GM13977 (cell line): Measurements from ENCODE around the gene SMIM41.

ENCODE experiments used
- DNase-seq: peaks from one replicate; pipeline ENCODE4 v3.0.0; 2012; ENCODE audit warnings: low spot score
- in situ Hi-C: fragments of 300-500 bp; cut with MboI; formaldehyde crosslinking; loops from one replicate; pipeline ENCODE4 v1.12.0; 2022; ENCODE audit warnings: low sequenced_read_pairs, low pct_unique_long_range_greater_than_20kb, mixed read lengths, inconsistent platforms; ENCODE audit not compliant: unreplicated experiment
- TF ChIP-seq, protein P1 (sequence below): IDR thresholded peaks from 2 replicates; pipeline ENCODE4 v1.5.1; 2012; ENCODE audit warnings: mild to moderate bottlenecking, control low read depth; ENCODE audit not compliant: insufficient read depth; ENCODE audit errors: extremely low read depth, missing control alignments

Gene SMIM41

DNA sequence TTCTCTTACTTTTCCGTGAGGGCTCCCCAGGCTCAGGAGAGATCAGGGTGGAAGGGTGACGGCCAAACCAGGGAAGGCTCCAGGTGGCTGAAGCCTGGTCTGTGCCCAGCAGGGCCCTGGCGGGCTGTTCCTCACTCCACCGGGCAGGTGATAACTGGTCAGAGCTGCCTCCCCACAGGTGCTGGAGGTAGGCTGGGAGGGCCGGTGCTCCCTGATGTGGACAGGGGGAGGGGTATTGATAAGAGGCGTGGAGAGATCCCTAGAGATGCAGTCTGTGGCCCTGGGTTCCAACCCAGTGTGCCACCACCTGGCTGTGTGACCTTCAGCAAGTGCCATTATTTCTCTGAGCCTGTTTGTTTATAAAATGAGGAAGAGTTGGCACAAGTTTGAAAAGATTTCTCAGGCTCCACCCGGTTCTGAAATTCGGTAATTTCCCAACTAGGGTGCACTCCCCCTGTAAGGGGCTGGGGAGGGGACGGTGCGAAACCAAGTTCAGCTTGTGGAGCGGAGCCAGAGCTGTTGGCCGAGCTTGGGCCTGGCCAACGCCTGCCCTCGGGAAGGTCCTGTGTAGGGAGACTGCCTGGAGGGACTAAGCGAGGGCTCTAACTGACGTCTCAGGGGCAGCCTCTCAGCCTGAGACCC is 29.3 kb upstream of the SMIM41 start:
- in situ Hi-C loops: no loop called here
- TF ChIP-seq, protein P1, sequence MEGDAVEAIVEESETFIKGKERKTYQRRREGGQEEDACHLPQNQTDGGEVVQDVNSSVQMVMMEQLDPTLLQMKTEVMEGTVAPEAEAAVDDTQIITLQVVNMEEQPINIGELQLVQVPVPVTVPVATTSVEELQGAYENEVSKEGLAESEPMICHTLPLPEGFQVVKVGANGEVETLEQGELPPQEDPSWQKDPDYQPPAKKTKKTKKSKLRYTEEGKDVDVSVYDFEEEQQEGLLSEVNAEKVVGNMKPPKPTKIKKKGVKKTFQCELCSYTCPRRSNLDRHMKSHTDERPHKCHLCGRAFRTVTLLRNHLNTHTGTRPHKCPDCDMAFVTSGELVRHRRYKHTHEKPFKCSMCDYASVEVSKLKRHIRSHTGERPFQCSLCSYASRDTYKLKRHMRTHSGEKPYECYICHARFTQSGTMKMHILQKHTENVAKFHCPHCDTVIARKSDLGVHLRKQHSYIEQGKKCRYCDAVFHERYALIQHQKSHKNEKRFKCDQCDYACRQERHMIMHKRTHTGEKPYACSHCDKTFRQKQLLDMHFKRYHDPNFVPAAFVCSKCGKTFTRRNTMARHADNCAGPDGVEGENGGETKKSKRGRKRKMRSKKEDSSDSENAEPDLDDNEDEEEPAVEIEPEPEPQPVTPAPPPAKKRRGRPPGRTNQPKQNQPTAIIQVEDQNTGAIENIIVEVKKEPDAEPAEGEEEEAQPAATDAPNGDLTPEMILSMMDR: no peak
- DNase-seq: no peak

DNA sequence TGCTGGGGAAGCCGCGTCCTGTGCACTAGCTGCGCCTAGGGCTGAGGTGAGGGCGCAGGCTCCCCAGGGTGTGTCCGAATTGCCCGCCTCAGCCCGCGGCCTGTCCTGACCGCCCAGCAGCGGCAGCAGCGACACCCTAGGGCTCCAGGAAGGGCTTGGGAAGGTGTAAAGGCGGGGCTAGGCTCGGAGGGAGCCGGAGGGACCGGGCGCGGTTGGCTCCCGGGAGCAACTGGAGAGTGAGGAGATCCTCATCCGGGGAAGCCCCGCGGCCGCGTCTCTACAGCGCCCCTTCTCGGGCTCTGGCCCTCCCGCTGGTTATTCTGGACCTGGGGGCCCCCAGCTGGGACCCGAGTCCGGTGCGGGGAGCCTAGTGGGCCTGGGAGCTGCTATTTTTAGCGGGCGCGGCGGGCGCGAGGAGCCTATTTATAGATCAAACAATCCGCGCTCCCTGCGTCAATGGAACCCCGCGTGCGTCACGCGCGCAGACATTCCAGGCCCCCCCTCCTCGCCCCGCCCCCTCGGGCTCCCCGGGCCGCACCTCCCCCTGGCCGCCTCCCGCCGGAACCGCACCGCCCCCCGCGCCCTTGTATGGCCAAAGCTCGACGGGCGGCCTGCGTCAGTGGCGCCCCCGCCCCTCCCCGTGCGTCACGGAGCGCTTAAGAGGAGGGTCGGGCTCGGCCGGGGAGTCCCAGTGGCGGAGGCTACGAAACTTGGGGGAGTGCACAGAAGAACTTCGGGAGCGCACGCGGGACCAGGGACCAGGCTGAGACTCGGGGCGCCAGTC is 28.6 kb upstream of the SMIM41 start, which contains the start of gene NR4A1:
Gene NR4A1 (plus strand): TSS at position 685 of the 784 bp plus-strand sequence. CDS start 2,887 bp downstream, outside the sequence.
- TF ChIP-seq, protein P1: peak; percentile 40
- peak; percentile 98 for DNase-seq
- in situ Hi-C loops: no loop called here

DNA sequence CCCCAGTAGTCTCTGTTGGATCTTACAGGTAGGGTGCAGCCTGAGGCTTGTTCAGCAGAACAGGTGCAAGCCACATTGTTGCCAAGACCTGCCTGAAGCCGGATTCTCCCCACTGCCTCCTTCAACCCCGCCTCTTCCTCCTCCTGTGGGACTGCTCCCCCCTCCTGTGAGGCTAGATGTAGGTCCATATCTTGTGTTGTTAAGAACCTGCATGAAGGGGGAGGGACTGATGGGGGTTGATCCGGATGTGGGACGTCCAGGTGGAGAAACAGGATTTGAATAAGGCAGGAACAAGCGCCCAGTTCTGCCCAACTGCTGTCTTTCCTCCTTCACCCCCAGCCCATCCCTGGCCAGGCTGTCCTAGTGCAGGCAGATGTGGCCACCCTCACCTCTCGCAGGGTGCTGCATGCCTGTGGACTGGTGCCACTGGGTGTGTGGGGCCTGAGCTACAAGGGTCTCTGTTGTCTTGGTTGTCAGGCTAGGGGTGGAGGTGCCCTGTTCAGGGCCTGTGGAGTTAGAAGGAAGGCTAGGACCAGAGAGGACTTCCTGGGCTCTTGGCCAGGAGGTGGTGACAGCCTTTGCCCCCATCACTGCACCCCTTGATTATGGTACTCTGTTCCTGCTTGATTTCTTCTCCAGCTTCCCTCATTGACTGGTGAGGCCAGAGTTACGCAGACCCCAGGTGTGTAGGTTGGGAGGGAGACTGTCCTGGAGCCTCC is 26.9 kb upstream of the SMIM41 start:
- TF ChIP-seq, protein P1: no peak
- no peak for DNase-seq

GRCh38 chr12:52053536-52054209 is 25.8 kb upstream of the SMIM41 start:
- no peak for DNase-seq
- in situ Hi-C loops: no loop called here
- TF ChIP-seq, protein P1: no peak

More for the DNA sequence above, 26.9 kb upstream of the SMIM41 start:
- in situ Hi-C loops: no loop called here

DNA sequence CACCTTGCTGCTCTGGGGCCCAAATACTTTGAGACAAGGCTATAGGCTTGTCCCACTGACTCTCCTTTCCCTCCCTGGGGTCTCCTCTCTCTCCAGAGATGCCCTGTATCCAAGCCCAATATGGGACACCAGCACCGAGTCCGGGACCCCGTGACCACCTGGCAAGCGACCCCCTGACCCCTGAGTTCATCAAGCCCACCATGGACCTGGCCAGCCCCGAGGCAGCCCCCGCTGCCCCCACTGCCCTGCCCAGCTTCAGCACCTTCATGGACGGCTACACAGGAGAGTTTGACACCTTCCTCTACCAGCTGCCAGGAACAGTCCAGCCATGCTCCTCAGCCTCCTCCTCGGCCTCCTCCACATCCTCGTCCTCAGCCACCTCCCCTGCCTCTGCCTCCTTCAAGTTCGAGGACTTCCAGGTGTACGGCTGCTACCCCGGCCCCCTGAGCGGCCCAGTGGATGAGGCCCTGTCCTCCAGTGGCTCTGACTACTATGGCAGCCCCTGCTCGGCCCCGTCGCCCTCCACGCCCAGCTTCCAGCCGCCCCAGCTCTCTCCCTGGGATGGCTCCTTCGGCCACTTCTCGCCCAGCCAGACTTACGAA is 25.2 kb upstream of the SMIM41 start:
- DNase-seq: no peak
- TF ChIP-seq, protein P1: no peak
- in situ Hi-C loops: no loop called here
